Embryonic facial prominence (tissue), 1 donor: Measurements from ENCODE around the gene ATP5ME.
"Not testable (repeated sequence)": the region's sequence is repeated elsewhere in the genome, so short reads cannot be mapped to it uniquely, and the experiment has no call there.

ENCODE experiments used
- DNase-seq: peaks from one replicate; pipeline ENCODE4 v3.0.0-alpha.2; 2016; ENCODE audit errors: extremely low spot score

Gene ATP5ME

DNA sequence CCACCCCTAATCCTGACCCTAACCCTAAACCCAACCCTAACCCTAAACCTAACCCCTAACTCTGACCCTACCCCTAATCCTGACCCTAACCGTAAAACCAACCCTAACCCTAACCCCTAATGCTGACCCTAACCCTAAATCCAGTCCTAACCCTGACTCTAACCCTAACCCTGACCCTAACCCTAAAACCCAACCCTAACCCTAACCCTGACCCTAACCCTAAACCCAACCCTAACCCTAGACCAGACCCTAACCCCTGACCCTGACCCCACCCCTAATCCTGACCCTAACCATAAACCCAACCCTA is 30.8 kb upstream of the ATP5ME start:
- no peak for DNase-seq

- DNase-seq: no peak
These were observed 30.3 kb upstream of the ATP5ME start for GRCh38 chr4:704198-704891.

- no peak for DNase-seq
These were observed 29.5 kb upstream of the ATP5ME start for GRCh38 chr4:703336-704197.

GRCh38 chr4:702618-703048 is 28.6 kb upstream of the ATP5ME start:
- no peak for DNase-seq

DNA sequence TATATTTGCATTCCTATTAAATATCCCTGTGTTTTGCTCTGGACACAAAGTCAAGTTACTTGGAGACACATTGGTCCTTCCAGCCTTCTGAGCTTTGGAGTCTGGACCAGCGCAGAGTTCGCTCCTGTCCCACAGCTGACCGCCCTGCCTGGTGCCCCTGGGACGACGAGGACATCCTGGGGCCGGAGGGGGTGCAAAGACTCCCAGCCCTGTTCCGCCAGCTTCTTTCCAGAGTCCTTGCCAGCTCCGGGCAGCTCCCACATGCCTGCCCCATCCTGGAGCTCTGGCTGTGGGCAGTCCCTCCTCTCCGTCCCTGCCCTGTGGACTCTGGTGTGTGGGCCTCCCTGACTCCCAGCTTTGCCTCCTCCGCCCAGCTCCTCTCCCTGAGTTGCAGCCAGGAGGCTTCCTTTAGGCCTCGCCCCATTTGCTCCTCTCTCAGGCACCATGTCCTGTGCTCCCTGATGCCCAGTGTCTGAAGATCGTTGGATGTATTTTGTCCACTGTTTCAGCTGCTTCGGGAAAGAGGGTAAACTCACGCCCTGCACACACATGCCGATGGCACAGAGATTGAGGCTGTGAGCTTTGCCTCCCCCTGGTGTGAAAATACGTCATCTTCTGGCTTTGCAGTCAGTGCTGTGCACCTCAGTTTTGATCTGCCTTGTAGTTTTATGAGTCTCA is 26.6 kb upstream of the ATP5ME start:
- no peak for DNase-seq

GRCh38 chr4:699816-700580 is 25.9 kb upstream of the ATP5ME start:
- DNase-seq: no peak

- DNase-seq: not testable (repeated sequence)
These were observed 20.4 kb upstream of the ATP5ME start for GRCh38 chr4:694341-694940.

GRCh38 chr4:692771-693554 is 18.9 kb upstream of the ATP5ME start:
- DNase-seq: no peak

DNA sequence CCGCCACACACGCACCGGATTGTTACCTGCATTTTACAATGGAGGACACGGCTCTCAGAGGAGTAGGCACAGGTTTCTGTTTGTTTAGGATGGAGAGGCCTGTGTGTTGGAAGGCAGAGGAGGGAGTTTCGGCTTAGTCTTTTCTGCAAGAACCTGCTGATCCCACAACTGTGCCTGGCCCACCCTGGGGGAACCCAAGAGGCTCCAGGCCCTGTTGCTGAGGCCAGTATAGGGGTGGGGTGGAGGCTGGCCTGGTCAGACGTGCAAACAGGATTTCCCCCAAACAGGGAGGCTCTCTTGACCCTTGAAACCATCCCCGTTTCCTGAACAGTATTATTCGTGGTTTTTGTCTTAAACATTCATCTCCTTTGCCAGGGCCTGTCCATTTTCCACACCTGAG is 15.6 kb upstream of the ATP5ME start:
- no peak for DNase-seq

DNA sequence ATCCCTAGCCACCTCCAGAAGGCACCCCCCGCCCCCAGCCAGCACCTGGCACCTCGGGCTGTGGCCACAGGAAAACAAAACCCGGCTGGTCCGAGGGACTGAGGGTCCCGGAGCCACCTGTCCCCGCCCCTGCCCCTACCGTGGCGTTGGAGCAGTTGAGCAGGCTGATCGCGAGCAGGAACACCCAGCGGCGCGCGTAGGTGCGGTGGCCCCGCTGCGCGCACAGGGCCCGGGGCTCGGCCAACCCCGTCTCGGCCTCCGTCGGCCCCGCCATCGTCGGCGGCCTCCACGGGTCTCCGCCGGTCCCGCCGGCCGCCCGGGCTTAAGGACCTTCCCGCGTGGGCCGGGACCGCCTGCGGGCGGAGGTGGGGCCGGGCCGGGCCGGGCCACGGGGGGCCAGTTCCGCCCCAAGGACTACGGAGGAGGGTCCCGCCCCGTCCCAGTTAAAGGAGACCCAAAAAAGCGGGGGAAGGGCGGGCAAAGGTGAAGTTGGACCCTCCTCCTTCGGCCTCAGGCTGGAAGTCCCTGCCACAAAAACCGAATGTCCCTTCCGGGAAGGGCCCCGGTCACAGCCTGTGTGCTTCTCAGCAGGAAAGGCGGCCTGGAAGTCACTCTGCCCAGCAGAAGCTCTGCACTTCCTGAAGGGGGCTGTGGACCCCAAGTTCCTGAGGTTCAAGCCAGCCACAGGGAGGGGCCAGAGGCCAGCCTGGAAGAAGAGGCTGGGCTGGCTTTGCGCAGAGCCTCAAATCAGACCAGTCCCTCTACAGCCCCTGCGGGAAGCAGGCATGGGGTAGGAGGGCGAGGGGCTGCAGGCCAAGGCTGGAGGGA is 15.0 kb upstream of the ATP5ME start, which contains the start of gene SLC49A3:
Gene SLC49A3, minus strand, starts transcription at position 298 of the 828 bp plus-strand sequence. Its CDS starts 24 bp downstream, at position 274.
- DNase-seq: no peak

DNA sequence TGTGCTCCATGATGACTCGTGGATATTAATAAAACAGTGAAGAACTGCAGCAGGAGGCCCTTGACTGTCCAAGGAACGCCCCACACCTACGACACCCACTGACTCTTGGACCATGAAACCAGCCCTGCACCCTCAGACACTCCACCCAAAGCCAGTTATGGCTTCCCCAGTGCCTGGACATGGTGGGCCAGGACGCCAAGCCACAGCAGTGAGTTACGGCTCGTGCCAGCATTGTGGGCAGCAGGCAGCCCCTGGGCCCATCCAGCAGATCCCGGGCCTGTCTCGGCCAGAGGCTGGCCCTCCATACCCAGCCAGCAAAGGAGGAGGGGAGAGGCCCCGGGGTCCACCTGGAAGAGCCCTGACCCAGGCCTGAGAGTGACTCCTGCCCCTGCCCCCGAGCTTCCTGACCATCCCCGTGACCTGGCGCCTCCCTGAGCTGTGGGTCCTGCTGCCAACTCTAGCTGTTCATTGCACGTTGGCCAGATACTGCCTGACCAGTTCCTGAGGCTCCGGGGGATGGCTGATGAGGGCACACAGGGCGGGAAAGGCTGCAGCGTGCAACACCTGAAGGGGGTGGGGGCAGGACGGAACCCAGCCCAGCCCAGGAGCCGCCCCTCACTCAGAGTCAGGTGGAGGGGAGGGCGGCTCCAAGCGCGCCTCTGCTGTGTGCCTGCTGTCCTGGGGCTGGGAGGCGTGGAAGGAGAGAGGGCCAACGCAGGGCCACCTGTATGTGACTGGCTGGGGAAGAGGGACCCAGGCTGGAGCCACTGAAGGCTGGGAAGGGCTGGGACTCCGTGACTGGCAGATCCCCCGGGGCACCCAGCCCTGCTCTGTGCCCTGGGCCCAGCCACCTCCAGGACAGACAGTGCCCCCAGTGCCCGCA is 14.1 kb upstream of the ATP5ME start:
- no peak for DNase-seq

DNA sequence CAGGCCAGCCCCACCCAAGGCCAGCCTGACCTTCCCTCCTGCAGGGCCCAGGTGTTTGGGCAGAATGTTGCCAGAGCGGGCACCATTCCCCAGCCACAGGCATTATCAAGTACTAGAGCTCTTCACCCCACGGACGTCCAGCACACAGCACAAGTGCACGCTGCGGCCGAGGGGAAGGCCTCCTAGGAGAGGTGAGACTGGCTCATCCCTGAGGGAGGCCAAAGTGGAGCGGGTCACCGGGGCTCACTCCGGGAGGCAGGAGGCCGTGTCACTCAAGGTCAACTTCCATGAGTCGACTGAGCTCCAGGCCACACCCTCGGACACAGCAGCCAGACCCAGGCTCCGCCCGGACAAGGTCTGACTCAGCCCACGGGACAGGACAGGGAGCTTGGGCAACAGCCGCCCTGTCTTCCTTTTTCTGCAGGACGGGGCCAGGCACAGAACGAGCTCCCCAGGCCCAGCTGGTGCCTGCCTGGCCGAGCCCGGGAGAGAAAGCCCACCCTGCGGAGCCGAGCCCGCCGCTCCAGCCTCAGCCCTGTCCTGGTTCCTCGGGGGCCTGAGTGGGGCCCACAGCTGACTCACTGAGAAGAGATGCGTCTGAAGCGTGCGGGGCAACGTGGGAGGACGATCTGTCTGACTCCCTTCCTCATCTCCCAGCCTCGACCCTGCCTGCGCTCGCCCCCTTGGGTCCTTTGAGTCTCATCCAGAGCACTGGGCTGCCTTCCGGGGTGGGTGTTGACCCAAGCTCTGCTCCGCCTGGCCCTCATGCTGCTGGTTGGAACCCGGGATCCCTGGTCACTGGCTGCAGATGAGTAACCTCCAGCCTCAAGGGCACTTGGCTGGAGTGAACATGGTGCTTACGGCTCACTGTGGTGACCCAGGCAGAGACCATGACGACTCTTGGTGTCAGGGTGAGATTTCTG is 13.2 kb upstream of the ATP5ME start:
- DNase-seq: no peak

DNA sequence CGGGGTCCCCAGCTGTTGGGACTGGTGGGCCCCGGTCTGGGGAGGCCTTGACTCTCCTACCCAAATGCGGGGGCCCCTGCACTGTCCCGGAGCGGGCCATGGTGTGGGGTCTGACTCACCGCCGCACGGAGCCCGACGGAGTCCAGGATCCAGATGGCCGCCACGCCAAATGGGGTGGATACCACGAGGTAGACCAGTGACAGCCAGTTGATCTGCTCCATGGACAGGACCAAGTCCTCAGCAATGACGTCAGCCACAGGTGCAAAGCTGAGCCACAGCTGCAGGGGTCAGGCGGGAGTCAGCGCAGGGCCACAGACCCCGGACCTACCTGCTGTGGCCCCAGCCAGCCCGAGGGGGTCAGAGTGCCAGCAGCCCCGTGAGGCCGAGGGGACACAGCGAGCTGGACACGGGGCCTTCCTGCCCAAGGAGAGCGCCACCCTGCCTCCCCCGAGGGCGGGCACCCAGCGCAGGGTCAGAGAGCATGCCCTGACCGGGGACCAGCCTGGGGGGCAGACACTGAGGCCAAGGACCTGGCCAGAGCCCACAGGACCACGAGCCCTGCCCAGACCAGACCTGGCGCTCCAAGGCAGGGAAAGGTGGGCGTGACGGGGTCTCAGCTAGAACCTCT is 12.5 kb upstream of the ATP5ME start:
- no peak for DNase-seq

DNA sequence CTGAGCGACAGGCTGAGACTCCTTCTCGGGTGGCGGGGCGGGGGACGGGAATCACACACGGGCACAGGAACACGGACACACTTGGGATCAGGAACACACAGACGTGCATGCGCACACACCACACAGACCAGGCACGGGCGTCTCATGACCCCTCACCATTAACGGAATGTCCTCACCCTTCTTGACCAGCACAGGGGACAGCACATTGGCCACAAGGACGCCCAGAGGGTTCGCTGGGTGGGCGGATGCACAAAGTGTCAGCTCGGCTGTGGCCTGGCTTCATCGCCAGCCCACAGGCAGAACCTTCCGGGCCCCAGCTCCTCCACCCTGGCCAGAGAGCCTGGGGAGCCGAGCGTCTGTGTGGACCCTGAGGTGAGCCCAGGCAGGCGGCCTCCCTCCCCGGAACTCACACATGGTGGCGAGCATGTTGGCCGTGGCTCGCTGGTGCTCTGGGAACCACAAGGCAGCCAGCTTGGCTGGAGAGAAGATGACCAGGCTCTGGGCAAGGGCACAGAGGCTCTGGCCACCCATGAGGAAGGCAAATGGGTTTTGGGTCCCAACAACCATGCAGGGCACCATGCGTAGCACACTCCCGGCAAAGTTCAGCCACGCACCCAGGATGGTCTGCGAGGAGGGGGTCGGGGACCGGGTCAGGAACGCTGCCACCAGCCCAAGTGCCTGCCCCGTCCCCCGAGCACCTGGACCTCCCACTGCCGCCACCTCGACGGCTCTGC is 11.8 kb upstream of the ATP5ME start:
- no peak for DNase-seq

DNA sequence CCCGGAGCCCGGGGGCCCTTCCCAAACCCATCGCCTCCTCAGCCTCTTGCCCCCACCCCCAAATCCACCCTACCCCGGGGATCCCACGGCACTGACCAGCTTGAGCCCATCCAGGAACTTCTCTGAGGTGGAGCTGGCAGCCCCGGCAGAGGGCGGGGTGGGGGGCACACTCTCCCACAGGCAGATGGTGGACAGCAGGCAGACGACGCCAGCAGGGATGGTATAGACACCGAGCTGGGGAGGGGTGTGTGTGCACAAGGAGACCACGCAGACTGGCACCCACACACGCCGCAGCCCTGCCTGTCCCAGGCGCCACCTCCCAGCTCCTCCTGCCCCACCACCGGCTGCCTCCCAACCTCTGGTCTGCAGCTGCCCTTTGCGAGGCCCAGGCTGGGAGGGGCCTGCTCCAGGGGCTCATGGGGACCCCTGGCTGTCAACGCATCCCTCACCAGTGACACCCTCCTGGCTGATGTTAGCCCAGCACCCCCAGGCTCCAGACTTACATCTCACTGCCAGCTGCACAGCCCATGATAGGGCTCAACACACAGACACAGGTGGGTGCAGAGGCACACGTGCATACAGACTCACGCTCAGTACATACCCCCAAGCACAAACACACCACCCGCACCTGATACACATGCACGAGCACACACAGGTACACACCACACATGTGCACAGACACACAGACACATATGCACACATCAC is 10.7 kb upstream of the ATP5ME start:
- DNase-seq: no peak
